ENCODE data around the gene HIGD2A. TPM values are rescaled to one million over a fixed set of nuclear protein-coding genes. Genes with fewer than 3 reads are reported as not detected.
A peak's percentile ranks its signal among the peaks of the same experiment; 100 is the strongest.

HIGD2A gene
- polyA plus RNA-seq, 2 of the 4 experiments (the other 2 are of a cell fraction): 102 to 205 TPM

DNA sequence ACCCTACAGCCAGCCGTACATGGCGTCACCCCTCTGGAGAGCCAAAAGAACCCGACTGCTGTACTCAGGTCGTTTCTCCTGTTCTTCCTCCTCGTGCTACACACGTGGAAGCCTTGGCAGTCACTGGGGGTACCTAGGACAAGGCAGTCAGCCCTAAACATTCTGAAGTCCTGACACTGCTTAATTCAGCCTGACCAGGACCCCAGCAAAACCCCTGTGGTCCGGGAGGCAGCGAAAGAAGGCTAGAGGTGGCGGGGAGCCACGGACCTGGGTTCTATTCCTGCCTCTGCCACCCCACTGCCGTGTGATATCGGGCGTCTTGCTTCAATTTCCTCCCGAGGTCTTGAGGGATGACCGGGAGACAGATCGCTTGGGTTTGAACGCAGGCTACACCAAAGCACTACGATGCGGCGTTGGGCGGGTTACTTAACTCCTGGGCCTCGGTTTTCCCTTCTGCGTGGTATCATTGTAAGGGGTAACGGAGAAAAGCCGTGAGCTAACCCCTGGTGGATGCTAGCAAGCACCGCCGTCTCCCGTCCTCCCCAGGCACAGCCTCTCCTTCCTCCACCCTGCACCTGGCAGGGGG is 23.7 kb upstream of the HIGD2A start:
- peak overlapping the region in 1 of 2 experiments; percentile 50; a peak in 2 of 6 replicates for H3K27ac ChIP-seq
- FAIRE-seq: no peak
- H3K4me3 ChIP-seq: peak overlapping the region; percentile 38; the same call in 2 of the 3 replicates
- ATAC-seq: no peak
- POLR2A ChIA-PET: no interaction called here
- DNase-seq (ENCODE audit: low read depth in 1 of 2, low spot score in 1 of 2): no peak
- H3K4me2 ChIP-seq: peak overlapping the region; percentile 69
- 84% methylated on average over 28 of the region's 28 CpGs for WGBS (ENCODE audit: missing lambda C conversion rate)
- CTCF ChIA-PET: interaction anchor here (0.6 kb wide), 1 partner anchor 866 kb away, joined by 3 read pairs; no protein-coding TSS in a partner anchor
- peaks cover 12% of the 10 kb centered on the region; the same call in 1 of the 3 replicates for H3K4me1 ChIP-seq
- TF ChIP-seq JUNB (IDR thresholded peaks at IDR 0.05) (no peak), CHD4 (IDR thresholded peaks at IDR 0.05; ENCODE audit: borderline replicate concordance) (no peak), NFE2L2 (conservative IDR thresholded peaks at IDR 0.05; ENCODE audit: low read length) (no peak), RARB (CRISPR knock-in tag; IDR thresholded peaks at IDR 0.05) (no peak), HOXB13 (CRISPR knock-in tag; IDR thresholded peaks at IDR 0.05; ENCODE audit: low read depth) (no peak), MYC (IDR thresholded peaks at IDR 0.05; ENCODE audit: borderline replicate concordance, low read length) (no peak)
- no peaks in the 10 kb centered on the region for H3K9me3 ChIP-seq

GRCh38 chr5:176365351-176366231 is 23.0 kb upstream of the HIGD2A start, which contains the start of gene ARL10:
Gene ARL10, plus strand, starts transcription at chr5:176365487. Its CDS starts 77 bp downstream, at chr5:176365564.
- FAIRE-seq: no peak
- TF ChIP-seq CHD4 (IDR thresholded peaks at IDR 0.05; ENCODE audit: borderline replicate concordance): no peak
- TF ChIP-seq JUN (IDR thresholded peaks at IDR 0.05): no peak
- TF ChIP-seq SREBF2 (IDR thresholded peaks at IDR 0.05): no peak
- TF ChIP-seq, protein P1, sequence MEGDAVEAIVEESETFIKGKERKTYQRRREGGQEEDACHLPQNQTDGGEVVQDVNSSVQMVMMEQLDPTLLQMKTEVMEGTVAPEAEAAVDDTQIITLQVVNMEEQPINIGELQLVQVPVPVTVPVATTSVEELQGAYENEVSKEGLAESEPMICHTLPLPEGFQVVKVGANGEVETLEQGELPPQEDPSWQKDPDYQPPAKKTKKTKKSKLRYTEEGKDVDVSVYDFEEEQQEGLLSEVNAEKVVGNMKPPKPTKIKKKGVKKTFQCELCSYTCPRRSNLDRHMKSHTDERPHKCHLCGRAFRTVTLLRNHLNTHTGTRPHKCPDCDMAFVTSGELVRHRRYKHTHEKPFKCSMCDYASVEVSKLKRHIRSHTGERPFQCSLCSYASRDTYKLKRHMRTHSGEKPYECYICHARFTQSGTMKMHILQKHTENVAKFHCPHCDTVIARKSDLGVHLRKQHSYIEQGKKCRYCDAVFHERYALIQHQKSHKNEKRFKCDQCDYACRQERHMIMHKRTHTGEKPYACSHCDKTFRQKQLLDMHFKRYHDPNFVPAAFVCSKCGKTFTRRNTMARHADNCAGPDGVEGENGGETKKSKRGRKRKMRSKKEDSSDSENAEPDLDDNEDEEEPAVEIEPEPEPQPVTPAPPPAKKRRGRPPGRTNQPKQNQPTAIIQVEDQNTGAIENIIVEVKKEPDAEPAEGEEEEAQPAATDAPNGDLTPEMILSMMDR (IDR thresholded peaks at IDR 0.05): no peak
- no peak for TF ChIP-seq ZC3H11A (IDR thresholded peaks at IDR 0.05)
- TF ChIP-seq CHD2 (IDR thresholded peaks at IDR 0.05; ENCODE audit: low read length, partially characterized antibody): no peak
- no peak for TF ChIP-seq HOXA7 (CRISPR knock-in tag; IDR thresholded peaks at IDR 0.05)
- TF ChIP-seq, protein P2, sequence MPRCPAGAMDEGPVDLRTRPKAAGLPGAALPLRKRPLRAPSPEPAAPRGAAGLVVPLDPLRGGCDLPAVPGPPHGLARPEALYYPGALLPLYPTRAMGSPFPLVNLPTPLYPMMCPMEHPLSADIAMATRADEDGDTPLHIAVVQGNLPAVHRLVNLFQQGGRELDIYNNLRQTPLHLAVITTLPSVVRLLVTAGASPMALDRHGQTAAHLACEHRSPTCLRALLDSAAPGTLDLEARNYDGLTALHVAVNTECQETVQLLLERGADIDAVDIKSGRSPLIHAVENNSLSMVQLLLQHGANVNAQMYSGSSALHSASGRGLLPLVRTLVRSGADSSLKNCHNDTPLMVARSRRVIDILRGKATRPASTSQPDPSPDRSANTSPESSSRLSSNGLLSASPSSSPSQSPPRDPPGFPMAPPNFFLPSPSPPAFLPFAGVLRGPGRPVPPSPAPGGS (IDR thresholded peaks at IDR 0.05): no peak
- TF ChIP-seq ZSCAN20 (CRISPR knock-in tag; IDR thresholded peaks at IDR 0.05): no peak
- TF ChIP-seq, protein P3, sequence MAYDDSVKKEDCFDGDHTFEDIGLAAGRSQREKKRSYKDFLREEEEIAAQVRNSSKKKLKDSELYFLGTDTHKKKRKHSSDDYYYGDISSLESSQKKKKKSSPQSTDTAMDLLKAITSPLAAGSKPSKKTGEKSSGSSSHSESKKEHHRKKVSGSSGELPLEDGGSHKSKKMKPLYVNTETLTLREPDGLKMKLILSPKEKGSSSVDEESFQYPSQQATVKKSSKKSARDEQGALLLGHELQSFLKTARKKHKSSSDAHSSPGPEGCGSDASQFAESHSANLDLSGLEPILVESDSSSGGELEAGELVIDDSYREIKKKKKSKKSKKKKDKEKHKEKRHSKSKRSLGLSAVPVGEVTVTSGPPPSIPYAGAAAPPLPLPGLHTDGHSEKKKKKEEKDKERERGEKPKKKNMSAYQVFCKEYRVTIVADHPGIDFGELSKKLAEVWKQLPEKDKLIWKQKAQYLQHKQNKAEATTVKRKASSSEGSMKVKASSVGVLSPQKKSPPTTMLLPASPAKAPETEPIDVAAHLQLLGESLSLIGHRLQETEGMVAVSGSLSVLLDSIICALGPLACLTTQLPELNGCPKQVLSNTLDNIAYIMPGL (CRISPR knock-in tag; IDR thresholded peaks at IDR 0.05; ENCODE audit: borderline replicate concordance): no peak
- no peak for TF ChIP-seq TP53 (CRISPR knock-in tag; IDR thresholded peaks at IDR 0.05)
- TF ChIP-seq TFCP2L1 (CRISPR knock-in tag; IDR thresholded peaks at IDR 0.05): no peak
- no peak for TF ChIP-seq JUNB (IDR thresholded peaks at IDR 0.05)
- TF ChIP-seq MAX (IDR thresholded peaks at IDR 0.05): no peak
- TF ChIP-seq CBX2 (IDR thresholded peaks at IDR 0.05; ENCODE audit: borderline replicate concordance, low read depth): no peak
- TF ChIP-seq, protein P4, sequence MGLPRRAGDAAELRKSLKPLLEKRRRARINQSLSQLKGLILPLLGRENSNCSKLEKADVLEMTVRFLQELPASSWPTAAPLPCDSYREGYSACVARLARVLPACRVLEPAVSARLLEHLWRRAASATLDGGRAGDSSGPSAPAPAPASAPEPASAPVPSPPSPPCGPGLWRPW (IDR thresholded peaks at IDR 0.05): no peak
- ChIA-PET CTCF (no interaction called here), POLR2A (no interaction called here)
- H3K4me1 ChIP-seq: peaks cover 4% of the 10 kb centered on the region; the same call in 1 of the 3 replicates
- peak within 1 kb of the TSS; percentile 69 for H3K4me2 ChIP-seq
- H3K9me3 ChIP-seq: no peaks in the 10 kb centered on the region
- peak within 1 kb of the TSS; percentile 38 for H3K4me3 ChIP-seq
- 75% methylated on average over 54 of the region's 108 CpGs for WGBS (ENCODE audit: missing lambda C conversion rate)
- no peak for DNase-seq (ENCODE audit: low read depth in 1 of 2, low spot score in 1 of 2)
- peak within 1 kb of the TSS; percentile 30 to 50; a peak in 4 of 6 replicates for H3K27ac ChIP-seq
- no peak for ATAC-seq
